GM18526 (cell line): ENCODE results near the gene RARA.
A peak's percentile ranks its signal among the peaks of the same experiment; 100 is the strongest.

Source experiments
- POLR2A ChIP-seq: IDR thresholded peaks from 3 replicates; pipeline ENCODE4 v1.6.1; 2011; ENCODE audit not compliant: insufficient read length; ENCODE audit errors: extremely low read depth

RARA gene

DNA sequence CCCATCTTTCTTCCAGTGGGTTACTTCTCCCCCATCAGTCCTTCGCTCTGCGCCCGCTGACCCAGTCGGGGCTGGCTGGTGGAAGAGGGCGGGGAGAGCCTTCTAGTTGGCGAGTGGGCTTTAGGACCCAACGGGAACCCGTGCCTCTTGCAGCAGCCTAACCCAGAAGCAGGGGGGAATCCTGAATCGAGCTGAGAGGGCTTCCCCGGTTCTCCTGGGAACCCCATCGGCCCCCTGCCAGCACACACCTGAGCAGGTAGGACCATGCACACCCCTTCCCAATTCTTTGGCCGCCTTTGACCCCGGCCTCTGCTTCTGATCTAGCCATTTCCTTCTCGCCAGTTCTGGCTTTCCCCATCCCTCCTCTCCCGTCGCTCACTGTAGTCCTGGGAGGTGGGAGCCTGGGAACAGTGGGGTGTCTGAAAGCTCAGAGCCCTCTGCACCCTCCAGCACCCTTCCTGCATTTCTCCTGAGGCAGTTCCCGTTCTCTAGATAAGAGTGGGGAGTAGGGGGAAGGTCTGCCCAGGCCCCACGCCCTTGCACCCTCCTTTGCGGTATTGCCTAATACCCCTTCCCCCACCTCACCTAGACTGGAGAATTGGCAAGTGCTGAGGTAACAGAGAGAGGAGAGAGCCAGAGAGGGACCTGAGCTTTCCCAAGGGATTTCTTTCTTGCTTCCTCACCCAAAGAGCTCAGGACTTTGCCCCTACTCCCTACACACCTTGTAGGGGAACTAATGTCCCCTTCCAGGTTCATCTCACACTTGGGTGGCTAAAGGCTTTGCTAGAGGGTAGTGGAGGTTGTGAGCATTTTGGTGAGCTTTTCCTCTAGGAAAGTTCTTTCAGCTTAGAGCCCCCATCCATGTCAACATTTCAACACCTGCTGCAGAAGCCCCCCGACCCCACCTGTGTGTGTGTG lies at the start of gene RARA:
Gene RARA (plus strand): TSS at position 150 of the 918 bp plus-strand sequence. CDS start 22,039 bp downstream, outside the sequence.
- TF ChIP-seq POLR2A: no peak

- TF ChIP-seq POLR2A: no peak
Measured at GRCh38 chr17:40259505-40259904, 49.5 kb upstream of the RARA start.

DNA sequence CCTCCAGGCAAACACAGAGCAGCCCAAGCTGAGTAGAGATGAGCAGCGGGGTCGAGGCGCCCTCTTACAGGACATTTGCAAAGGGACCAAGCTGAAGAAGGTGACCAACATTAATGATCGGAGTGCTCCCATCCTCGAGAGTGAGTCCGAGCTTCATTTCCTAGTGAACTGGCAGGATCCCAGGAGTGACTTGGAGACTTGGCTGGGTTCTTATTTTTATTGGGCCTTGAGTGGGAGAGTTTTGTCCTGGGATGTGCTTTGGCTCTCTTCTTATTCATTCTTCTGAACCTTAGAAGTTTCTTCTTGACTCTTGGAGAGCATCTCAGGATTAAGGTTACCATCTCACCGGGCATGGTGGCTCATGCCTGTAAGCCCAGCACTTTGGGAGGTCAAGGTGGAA lies 48.5 kb upstream of the RARA start:
- no peak for TF ChIP-seq POLR2A

- TF ChIP-seq POLR2A: no peak
Measured at GRCh38 chr17:40264458-40265185, 44.4 kb upstream of the RARA start.

DNA sequence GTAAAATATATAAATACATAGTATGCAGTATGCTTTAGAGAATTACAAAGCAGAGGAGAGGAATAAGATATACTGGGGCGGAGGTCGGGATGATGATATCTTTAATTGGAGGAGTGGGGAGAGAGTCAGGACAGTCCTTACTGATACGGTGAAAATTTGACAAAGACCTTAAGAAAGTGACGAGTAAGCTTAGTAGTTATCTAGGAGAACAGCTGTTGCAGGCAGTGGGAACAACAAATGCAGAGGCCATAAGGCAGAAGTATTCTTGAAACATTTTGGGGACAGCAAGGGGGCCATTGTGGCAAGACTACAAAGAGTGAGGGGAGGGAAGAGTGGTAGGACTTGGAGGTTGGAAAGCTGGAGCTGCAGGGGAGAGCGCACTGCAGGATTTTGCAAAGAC lies 43.6 kb upstream of the RARA start:
- TF ChIP-seq POLR2A: no peak

DNA sequence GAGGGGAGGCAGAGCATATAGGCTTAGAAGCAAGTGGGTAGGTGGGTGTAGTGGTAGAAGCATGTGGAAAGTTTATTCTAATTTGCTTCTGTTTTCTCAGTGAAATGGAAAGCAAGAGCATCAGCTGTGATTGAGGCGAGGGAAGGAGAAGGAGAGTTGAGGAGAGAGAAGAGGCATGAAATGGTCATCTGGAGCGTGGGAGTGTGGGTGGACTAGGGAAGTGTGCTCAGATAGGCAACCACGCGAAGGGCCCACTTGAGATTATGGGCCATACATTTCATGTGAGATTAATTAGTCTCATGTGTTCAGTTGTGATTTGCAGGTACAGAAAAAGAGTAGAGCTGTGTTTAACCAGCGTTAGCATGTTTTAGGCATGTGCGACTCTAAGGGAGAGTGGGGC lies 42.1 kb upstream of the RARA start:
- no peak for TF ChIP-seq POLR2A

- TF ChIP-seq POLR2A: no peak
Measured at GRCh38 chr17:40268141-40268712, 40.8 kb upstream of the RARA start.

GRCh38 chr17:40278414-40278813 lies 30.6 kb upstream of the RARA start:
- no peak for TF ChIP-seq POLR2A

DNA sequence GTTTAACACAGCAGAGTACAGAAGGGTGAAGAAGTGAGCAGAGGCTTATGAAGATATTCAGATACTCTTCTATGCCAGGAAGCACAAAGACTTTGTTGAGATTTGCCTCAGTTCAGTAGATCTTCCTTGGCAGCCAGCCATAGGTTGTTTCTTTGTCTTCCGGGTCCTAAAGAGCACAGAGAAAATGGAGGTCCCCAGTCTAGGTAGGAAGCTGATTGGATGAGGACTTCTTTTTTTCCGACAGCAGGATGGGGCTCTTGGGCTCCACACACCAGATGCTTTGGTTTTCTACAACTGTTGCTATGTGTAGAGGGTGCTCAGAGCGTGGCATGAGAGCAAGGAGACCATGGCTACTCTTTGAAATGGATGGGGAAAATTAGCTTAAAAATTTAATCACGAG lies 29.6 kb upstream of the RARA start:
- no peak for TF ChIP-seq POLR2A

GRCh38 chr17:40281663-40282062 lies 27.3 kb upstream of the RARA start:
- no peak for TF ChIP-seq POLR2A

- no peak for TF ChIP-seq POLR2A
Measured at GRCh38 chr17:40283662-40284061, 25.3 kb upstream of the RARA start.

DNA sequence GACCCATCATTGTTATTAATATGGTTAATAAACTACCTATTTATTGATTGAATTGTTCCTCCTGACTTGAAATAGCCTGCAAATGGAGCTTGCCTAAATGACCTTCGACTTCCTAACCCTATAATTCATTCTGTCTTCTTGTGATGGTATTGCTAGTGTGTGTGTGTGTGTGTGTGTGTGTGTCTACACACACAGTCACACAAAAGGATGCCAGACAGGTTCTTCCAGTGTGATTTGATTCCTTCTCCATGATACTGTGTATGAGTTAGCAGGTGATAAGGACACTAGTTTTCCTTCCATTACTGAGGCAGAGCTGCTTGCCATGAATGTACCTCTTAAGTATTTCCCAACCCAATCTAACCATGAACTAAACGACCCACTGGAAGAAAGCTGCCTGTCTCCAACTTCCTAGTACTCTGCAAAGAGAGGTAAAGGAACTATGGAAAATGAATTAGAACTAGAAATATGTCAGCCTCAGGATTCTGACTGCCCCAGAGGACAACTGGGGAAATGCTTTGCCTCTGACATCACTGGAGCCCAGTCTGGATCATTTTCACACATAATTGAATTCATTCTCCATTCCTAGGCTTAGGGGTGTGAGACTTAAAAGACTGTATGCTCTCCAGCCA lies 24.8 kb upstream of the RARA start:
- no peak for TF ChIP-seq POLR2A

DNA sequence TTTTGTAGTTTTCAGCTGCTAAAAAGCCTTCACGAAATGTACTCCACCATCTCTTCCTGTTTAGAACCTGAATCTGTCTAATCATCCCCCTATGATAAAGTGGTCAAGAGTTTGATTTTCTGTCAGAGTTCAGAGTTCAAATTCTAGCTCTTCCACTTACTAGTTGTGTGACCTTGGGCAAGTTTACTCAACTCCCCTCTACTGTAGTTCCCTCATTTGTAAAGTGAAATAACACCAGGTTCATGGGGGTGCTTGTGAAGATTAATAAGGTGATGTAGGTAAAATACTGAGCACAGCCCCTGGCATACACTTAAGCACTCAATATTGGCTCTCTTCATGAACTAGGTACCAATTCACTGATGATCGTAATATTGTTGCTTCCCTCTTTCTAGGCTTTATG lies 22.5 kb upstream of the RARA start:
- TF ChIP-seq POLR2A: no peak

- no peak for TF ChIP-seq POLR2A
Measured at GRCh38 chr17:40287159-40287493, 21.9 kb upstream of the RARA start.

DNA sequence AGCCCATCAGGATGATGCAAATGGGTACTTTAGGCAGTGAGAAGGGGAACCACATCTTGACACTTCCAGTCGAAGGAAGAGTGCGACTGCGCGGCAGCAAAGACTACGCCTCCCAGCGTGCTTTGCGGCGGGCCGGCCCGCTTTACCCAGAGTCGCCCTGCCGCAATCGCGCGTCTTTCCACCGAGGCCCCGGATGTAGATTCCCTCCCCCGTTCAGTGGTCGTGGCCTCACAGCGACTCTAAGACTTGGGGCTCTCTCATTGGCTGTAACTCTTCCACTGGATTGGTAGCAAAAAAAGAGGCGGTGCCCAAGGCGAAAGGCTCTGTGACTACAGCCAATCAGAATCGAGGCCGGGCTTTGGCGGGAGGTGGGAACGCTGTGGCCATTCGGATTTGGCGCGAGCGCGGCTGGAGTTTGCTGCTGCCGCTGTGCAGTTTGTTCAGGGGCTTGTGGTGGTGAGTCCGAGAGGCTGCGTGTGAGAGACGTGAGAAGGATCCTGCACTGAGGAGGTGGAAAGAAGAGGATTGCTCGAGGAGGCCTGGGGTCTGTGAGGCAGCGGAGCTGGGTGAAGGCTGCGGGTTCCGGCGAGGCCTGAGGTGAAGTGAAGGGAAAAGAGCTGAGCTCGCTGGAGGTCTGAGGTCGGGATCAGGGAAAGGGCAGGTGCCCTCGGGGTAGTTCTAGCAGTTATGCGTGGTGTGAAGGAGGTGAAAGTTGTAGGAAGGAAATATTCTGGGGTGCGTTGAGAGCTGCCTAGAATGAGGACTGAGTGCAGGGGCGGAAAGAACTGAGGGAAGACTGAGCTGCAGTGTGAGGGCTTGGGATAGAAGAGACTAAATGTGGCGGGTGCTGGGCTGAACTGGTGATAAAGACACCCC lies 21.2 kb upstream of the RARA start, which contains the start of gene CDC6:
Gene CDC6 (plus strand): TSS at position 386 of the 876 bp plus-strand sequence. CDS start 1,542 bp downstream, outside the sequence.
- TF ChIP-seq POLR2A: peak; percentile 87
